ENCODE data around the gene SLC2A13. TPM values are rescaled to one million over a fixed set of nuclear protein-coding genes. Genes with fewer than 3 reads are reported as not detected.

SLC2A13 gene
- total RNA-seq, 1 donor from 2014 or later = 15.8 TPM

- DNase-seq (ENCODE audit: low spot score) = no peak
- TF ChIP-seq CTCF (IDR thresholded peaks at IDR 0.05; ENCODE audit: unreplicated experiment) = no peak
- Mint-ChIP-seq H3K4me3 (ENCODE audit: unreplicated experiment) (no peak overlapping the region), H3K27ac (ENCODE audit: unreplicated experiment) (no peak overlapping the region), H3K27me3 (ENCODE audit: unreplicated experiment) (no peaks in the 10 kb centered on the region), H3K36me3 (ENCODE audit: low read depth, unreplicated experiment) (no peaks in the 10 kb centered on the region), H3K4me1 (ENCODE audit: unreplicated experiment) (peaks cover 8% of the 10 kb centered on the region), H3K9me3 (ENCODE audit: unreplicated experiment) (no peaks in the 10 kb centered on the region)
Measured at GRCh38 chr12:40011775-40012129, 94.1 kb downstream of the SLC2A13 start.

- H3K4me3 Mint-ChIP-seq (ENCODE audit: unreplicated experiment) = no peak overlapping the region
- no peaks in the 10 kb centered on the region for H3K27me3 Mint-ChIP-seq (ENCODE audit: unreplicated experiment)
- H3K36me3 Mint-ChIP-seq (ENCODE audit: low read depth, unreplicated experiment) = no peaks in the 10 kb centered on the region
- no peaks in the 10 kb centered on the region for H3K9me3 Mint-ChIP-seq (ENCODE audit: unreplicated experiment)
- TF ChIP-seq CTCF (IDR thresholded peaks at IDR 0.05; ENCODE audit: unreplicated experiment) = peak; percentile 82
- H3K4me1 Mint-ChIP-seq (ENCODE audit: unreplicated experiment) = peaks cover 8% of the 10 kb centered on the region
- H3K27ac Mint-ChIP-seq (ENCODE audit: unreplicated experiment) = no peak overlapping the region
- peak; percentile 64 for DNase-seq (ENCODE audit: low spot score)
Measured at GRCh38 chr12:40010899-40011774, 94.7 kb downstream of the SLC2A13 start.

- peaks cover 2% of the 10 kb centered on the region for H3K27me3 Mint-ChIP-seq (ENCODE audit: unreplicated experiment)
Measured at GRCh38 chr12:40002178-40003169, 103.4 kb downstream of the SLC2A13 start.

GRCh38 chr12:40001406-40001805 lies 104.5 kb downstream of the SLC2A13 start:
- H3K9me3 Mint-ChIP-seq (ENCODE audit: unreplicated experiment) = peaks cover 16% of the 10 kb centered on the region
- no peak overlapping the region for H3K4me3 Mint-ChIP-seq (ENCODE audit: unreplicated experiment)
- TF ChIP-seq CTCF (IDR thresholded peaks at IDR 0.05; ENCODE audit: unreplicated experiment) = no peak

More at GRCh38 chr12:40002178-40003169, 103.4 kb downstream of the SLC2A13 start:
- DNase-seq (ENCODE audit: low spot score) = no peak
- no peak overlapping the region for H3K27ac Mint-ChIP-seq (ENCODE audit: unreplicated experiment)
- no peak for TF ChIP-seq CTCF (IDR thresholded peaks at IDR 0.05; ENCODE audit: unreplicated experiment)
- H3K4me1 Mint-ChIP-seq (ENCODE audit: unreplicated experiment) = no peaks in the 10 kb centered on the region
- peaks cover 16% of the 10 kb centered on the region for H3K9me3 Mint-ChIP-seq (ENCODE audit: unreplicated experiment)
- H3K36me3 Mint-ChIP-seq (ENCODE audit: low read depth, unreplicated experiment) = peaks cover 36% of the 10 kb centered on the region
- no peak overlapping the region for H3K4me3 Mint-ChIP-seq (ENCODE audit: unreplicated experiment)

More at GRCh38 chr12:40001406-40001805, 104.5 kb downstream of the SLC2A13 start:
- peaks cover 43% of the 10 kb centered on the region for H3K36me3 Mint-ChIP-seq (ENCODE audit: low read depth, unreplicated experiment)
- no peak overlapping the region for H3K27ac Mint-ChIP-seq (ENCODE audit: unreplicated experiment)
- DNase-seq (ENCODE audit: low spot score) = no peak
- no peaks in the 10 kb centered on the region for H3K4me1 Mint-ChIP-seq (ENCODE audit: unreplicated experiment)
- peaks cover 2% of the 10 kb centered on the region for H3K27me3 Mint-ChIP-seq (ENCODE audit: unreplicated experiment)

Data from endothelial cell (in vitro differentiated cells).